IMR-90 (cell line): Measurements from ENCODE around the gene NIBAN1. TPM values are rescaled to one million over a fixed set of nuclear protein-coding genes. Genes with fewer than 3 reads are reported as not detected.

Experiments used
- ATAC-seq: fragments of 200-7000 bp; cut with Tn5 transposase; 2 replicates; pipeline ENCODE4 v1.9.1; 2020; ENCODE audit warnings: low read depth, mild to moderate bottlenecking, moderate library complexity
- BruUV-seq: library from RNA; stranded (reverse); fragments of 400-500 nt; replicated peaks from 2 replicates; lab custom pipeline; 2021; lab: Mats Ljungman, UMichigan
- CTCF ChIA-PET: fragments of 300-600 bp; formaldehyde crosslinking; extraction: SDS; loops from one replicate; lab custom pipeline; 2021; ENCODE audit warnings: antibody characterized with exemption; lab: Yijun Ruan, JAX
- POLR2A ChIA-PET: fragments of 300-600 bp; sonication (Branson Sonifier 250); formaldehyde crosslinking; loops from one replicate; lab custom pipeline; 2022; ENCODE audit warnings: antibody characterized with exemption; ENCODE audit not compliant: unreplicated experiment; lab: Charles Lee
- DNase-seq: peaks from one replicate; pipeline ENCODE4 v3.0.0; 2013
- H2AFZ ChIP-seq: replicated peaks from 2 replicates; pipeline ENCODE3; 2013; ENCODE audit warnings: low read length, mild to moderate bottlenecking; ENCODE audit not compliant: poor library complexity
- H2AK5ac ChIP-seq: 2 replicates; pipeline ENCODE4 v1.6.1; 2013; ENCODE audit warnings: low read depth, low read length, inconsistent platforms
- H2AK9ac ChIP-seq: replicated peaks from 2 replicates; pipeline ENCODE3; 2013; ENCODE audit warnings: mild to moderate bottlenecking, low read depth, low read length, moderate library complexity; ENCODE audit not compliant: poor library complexity
- H2BK120ac ChIP-seq: 2 replicates; pipeline ENCODE4 v1.6.1; 2013; ENCODE audit warnings: low read depth, low read length, inconsistent platforms
- H2BK15ac ChIP-seq: 3 replicates; pipeline ENCODE4 v1.6.1; 2013; ENCODE audit warnings: low read depth, low read length, inconsistent platforms
- H2BK20ac ChIP-seq: 2 replicates; pipeline ENCODE4 v1.6.1; 2013; ENCODE audit warnings: low read depth, mild to moderate bottlenecking, inconsistent platforms, low read length, moderate library complexity
- H2BK5ac ChIP-seq: 2 replicates; pipeline ENCODE4 v1.6.1; 2013; ENCODE audit warnings: mild to moderate bottlenecking, low read depth, low read length, inconsistent platforms; ENCODE audit not compliant: poor library complexity, severe bottlenecking
- H3K14ac ChIP-seq: replicated peaks from 2 replicates; pipeline ENCODE4 v1.6.1; 2013; ENCODE audit warnings: low read depth, low read length, inconsistent platforms
- H3K18ac ChIP-seq: 2 replicates; pipeline ENCODE4 v1.6.1; 2013; ENCODE audit warnings: low read depth, low read length, control low read depth
- H3K23ac ChIP-seq: 2 replicates; pipeline ENCODE4 v1.6.1; 2013; ENCODE audit warnings: low read depth, low read length, inconsistent platforms
- H3K27ac ChIP-seq: 2 replicates; pipeline ENCODE4 v1.5.1; 2013; ENCODE audit warnings: mild to moderate bottlenecking, control low read depth, low read length; ENCODE audit not compliant: insufficient read depth
- H3K27me3 ChIP-seq: 2 replicates; pipeline ENCODE4 v1.6.1; 2013; ENCODE audit warnings: low read length; ENCODE audit not compliant: control insufficient read depth, insufficient read depth
- H3K36me3 ChIP-seq: 2 replicates; pipeline ENCODE4 v1.6.1; 2013; ENCODE audit warnings: low read length, mixed read lengths; ENCODE audit not compliant: control insufficient read depth, insufficient read depth
- H3K4ac ChIP-seq: 2 replicates; pipeline ENCODE4 v1.6.1; 2013; ENCODE audit warnings: low read depth, low read length, inconsistent platforms
- H3K4me1 ChIP-seq: 2 replicates; pipeline ENCODE4 v1.6.1; 2013; ENCODE audit warnings: low read length, mixed read lengths; ENCODE audit not compliant: control insufficient read depth, insufficient read depth
- H3K4me2 ChIP-seq: 2 replicates; pipeline ENCODE4 v1.6.1; 2013; ENCODE audit warnings: low read depth, mild to moderate bottlenecking, control low read depth, low read length, moderate library complexity
- H3K4me3 ChIP-seq: 2 replicates; pipeline ENCODE4 v1.5.1; 2013; ENCODE audit warnings: low read depth, mild to moderate bottlenecking, control low read depth, low read length, moderate library complexity; ENCODE audit not compliant: insufficient read depth
- H3K56ac ChIP-seq: 2 replicates; pipeline ENCODE4 v1.6.1; 2013; ENCODE audit warnings: low read length, inconsistent platforms; ENCODE audit not compliant: insufficient read depth; ENCODE audit errors: extremely low read depth
- H3K79me1 ChIP-seq, 2 experiments: 2 replicates each; pipeline ENCODE4 v1.6.1; 2013; ENCODE audit warnings: low read length in 2 of 2, inconsistent platforms in 1 of 2, low read depth in 1 of 2
- H3K9ac ChIP-seq: 2 replicates; pipeline ENCODE4 v1.6.1; 2013; ENCODE audit warnings: low read depth, low read length, control low read depth
- H3K9me1 ChIP-seq: 2 replicates; pipeline ENCODE4 v1.6.1; 2013; ENCODE audit warnings: low read length, inconsistent platforms; ENCODE audit not compliant: insufficient read depth
- H3K9me3 ChIP-seq: 2 replicates; pipeline ENCODE4 v1.6.1; 2013; ENCODE audit warnings: low read length; ENCODE audit not compliant: control insufficient read depth, insufficient read depth
- H4K20me1 ChIP-seq: 2 replicates; pipeline ENCODE4 v1.6.1; 2013; ENCODE audit warnings: low read length, inconsistent platforms; ENCODE audit not compliant: insufficient read depth
- H4K5ac ChIP-seq: 2 replicates; pipeline ENCODE4 v1.6.1; 2013; ENCODE audit warnings: mild to moderate bottlenecking, low read depth, low read length, control low read depth
- H4K8ac ChIP-seq, 2 experiments: 2 replicates each; pipeline ENCODE4 v1.6.1; 2013; ENCODE audit warnings: low read depth in 2 of 2, low read length in 2 of 2, control low read depth in 1 of 2, inconsistent platforms in 1 of 2
- H4K91ac ChIP-seq: 2 replicates; pipeline ENCODE4 v1.6.1; 2013; ENCODE audit warnings: low read depth, low read length, inconsistent platforms; ENCODE audit not compliant: insufficient read depth
- BHLHE40 ChIP-seq: fragments of 150-350 bp; IDR thresholded peaks from 2 replicates; pipeline ENCODE4 v1.6.1; 2016; ENCODE audit warnings: mild to moderate bottlenecking, low read depth, low read length
- CEBPB ChIP-seq: IDR thresholded peaks from 2 replicates; pipeline ENCODE4 v1.6.1; 2012; ENCODE audit warnings: low read depth, low read length, improper control_type of control experiment
- CHD1 ChIP-seq: IDR thresholded peaks from 2 replicates; pipeline ENCODE4 v1.6.1; 2012; ENCODE audit warnings: low read depth, low read length, improper control_type of control experiment
- FOS ChIP-seq: fragments of 150-350 bp; IDR thresholded peaks from 2 replicates; pipeline ENCODE4 v1.6.1; 2016; ENCODE audit warnings: low read depth, low read length
- MAFK ChIP-seq: IDR thresholded peaks from 2 replicates; pipeline ENCODE4 v1.6.1; 2012; ENCODE audit warnings: low read depth, low read length, improper control_type of control experiment
- MAZ ChIP-seq: IDR thresholded peaks from 2 replicates; pipeline ENCODE4 v1.6.1; 2012; ENCODE audit warnings: low read depth, mild to moderate bottlenecking, low read length, improper control_type of control experiment, moderate library complexity, borderline replicate concordance
- NFE2L2 ChIP-seq: fragments of 150-350 bp; IDR thresholded peaks from 2 replicates; pipeline ENCODE4 v1.6.1; 2016; ENCODE audit warnings: low read depth, mild to moderate bottlenecking, low read length
- POLR2A ChIP-seq: IDR thresholded peaks from 2 replicates; pipeline ENCODE4 v1.6.1; 2012; ENCODE audit warnings: mild to moderate bottlenecking, low read depth, low read length
- RAD21 ChIP-seq: IDR thresholded peaks from 2 replicates; pipeline ENCODE4 v1.6.1; 2012; ENCODE audit warnings: low read length, improper control_type of control experiment
- RCOR1 ChIP-seq: IDR thresholded peaks from 2 replicates; pipeline ENCODE4 v1.6.1; 2012; ENCODE audit warnings: mild to moderate bottlenecking, low read length, improper control_type of control experiment; ENCODE audit not compliant: insufficient replicate concordance
- RFX5 ChIP-seq: IDR thresholded peaks from 2 replicates; pipeline ENCODE4 v1.8.0; 2012; ENCODE audit warnings: low read depth, mild to moderate bottlenecking, low read length, moderate library complexity
- SMC3 ChIP-seq: fragments of 150-350 bp; IDR thresholded peaks from 2 replicates; pipeline ENCODE4 v1.6.1; 2016; ENCODE audit warnings: low read depth, mild to moderate bottlenecking, antibody characterized with exemption, low read length, moderate library complexity
- WGBS, 2 experiments: methylation state at CpG; one replicate each; pipeline versions ENCODE4 v1.1.5 to v1.1.7; 2013; ENCODE audit warnings: missing lambda C conversion rate in 2 of 2; ENCODE audit not compliant: insufficient read length in 1 of 2; ENCODE audit errors: extremely low coverage in 2 of 2; 5-methylcytosine and 5-hydroxymethylcytosine counted together
- dilution Hi-C: fragments of 300-500 bp; cut with HindIII; formaldehyde crosslinking; loops from one replicate; pipeline ENCODE4 v1.14.3; 2018; ENCODE audit warnings: low sequenced_read_pairs; ENCODE audit not compliant: unreplicated experiment
- in situ Hi-C: fragments of 300-500 bp; cut with MboI; formaldehyde crosslinking; loops from 3 replicates; pipeline ENCODE4 v1.14.3; 2019; ENCODE audit warnings: low sequenced_read_pairs, inconsistent platforms, mixed read lengths
- intact Hi-C: fragments of 100-400 bp; cut with micrococcal nuclease; formaldehyde crosslinking; loops from 2 replicates; pipeline ENCODE4 v1.10.0; 2022
- polyA plus RNA-seq, 3 experiments: library from polyadenylated mRNA; depleted of rRNA; stranded (reverse); fragments of >200 nt; gene quantifications; 2 replicates each; pipeline ENCODE4 v1.2.3, GENCODE V29; 2012; ENCODE audit warnings: low replicate concordance in 1 of 3
- total RNA-seq: library from RNA; depleted of rRNA; stranded (reverse); fragments of >200 nt; gene quantifications from 2 replicates; pipeline ENCODE4 v1.2.3, GENCODE V29; 2012
- TF ChIP-seq, protein P1 (sequence below): fragments of 150-350 bp; IDR thresholded peaks from 2 replicates; pipeline ENCODE4 v1.6.1; 2017; ENCODE audit warnings: mild to moderate bottlenecking, antibody characterized with exemption, low read length, low read depth
- TF ChIP-seq, protein P2 (sequence below): fragments of 150-350 bp; IDR thresholded peaks from 2 replicates; pipeline ENCODE4 v1.6.1; 2016; ENCODE audit warnings: low read depth, mild to moderate bottlenecking, low read length, moderate library complexity, borderline replicate concordance
- TF ChIP-seq, protein P3 (sequence below): conservative IDR thresholded peaks from 2 replicates; pipeline ENCODE4 v1.5.1; 2012; ENCODE audit warnings: mild to moderate bottlenecking, low read depth, low read length, improper control_type of control experiment

NIBAN1 gene
- total and polyA plus RNA-seq, 2 of the 4 experiments (the other 2 are of a cell fraction): 4.0 to 10.0 TPM

DNA sequence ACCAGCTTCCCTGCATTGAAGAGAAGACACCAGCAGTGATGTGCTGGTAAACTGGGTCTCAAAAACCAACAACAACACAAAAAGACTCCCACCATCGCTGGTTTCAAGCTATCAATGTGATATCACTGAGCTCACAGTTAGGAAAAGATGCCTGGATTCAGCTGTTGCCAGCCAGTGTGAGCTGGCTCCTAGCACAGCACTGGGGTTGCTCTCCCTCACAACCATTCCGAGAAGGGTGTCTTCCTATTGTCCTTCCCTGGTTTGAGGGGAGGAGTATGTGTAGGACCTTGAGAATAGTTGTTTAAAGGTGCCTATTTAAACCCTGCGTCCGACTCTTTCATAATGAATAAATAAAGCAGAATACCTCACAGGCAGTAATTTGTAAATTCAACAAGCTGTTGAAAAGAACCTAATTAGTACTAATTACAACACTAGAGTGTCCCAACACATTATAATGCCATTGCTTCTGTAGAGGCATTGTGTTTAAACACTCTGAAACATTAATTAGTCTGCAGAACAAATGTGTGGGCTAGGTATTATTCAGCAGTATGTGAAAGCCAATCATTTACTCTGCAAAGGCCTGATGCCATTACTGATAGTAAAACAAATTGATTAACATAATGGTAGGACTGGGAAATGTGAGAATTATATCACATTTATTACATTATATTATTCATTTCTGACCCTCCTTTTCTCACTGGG is 17.2 kb downstream of the NIBAN1 start:
- H3K14ac ChIP-seq: peak overlapping the region; percentile 44; the same call in 1 of the 2 replicates
- no peak overlapping the region for H2AFZ ChIP-seq
- H2AK9ac ChIP-seq: peak overlapping the region; percentile 15
- no peak overlapping the region for H4K5ac ChIP-seq
- no peaks in the 10 kb centered on the region for H3K27me3 ChIP-seq
- H3K4ac ChIP-seq: peak overlapping the region; percentile 56
- H3K27ac ChIP-seq: no peak overlapping the region
- H3K4me2 ChIP-seq: no peak overlapping the region
- H4K8ac ChIP-seq: 0 out of 4 replicates have a peak overlapping the region, but pooled peaks of 1 of the 2 experiments have one; percentile 15
- H3K56ac ChIP-seq: no peak overlapping the region
- H3K4me3 ChIP-seq: no peak overlapping the region
- no TSS peak for BruUV-seq
- ChIA-PET CTCF (interaction anchor here (1.8 kb wide), 1 partner anchor 10 kb away, joined by 5 read pairs; no protein-coding TSS in a partner anchor), POLR2A (no interaction called here)
- dilution Hi-C loops (no loop called here), intact Hi-C loops (no loop called here), in situ Hi-C loops (no loop called here)
- 0 out of 2 replicates have a peak overlapping the region, but pooled peaks have one; percentile 72 for H3K23ac ChIP-seq
- H2BK5ac ChIP-seq: no peak overlapping the region
- H2BK20ac ChIP-seq: peak overlapping the region; percentile 45; the same call in 1 of the 2 replicates
- DNase-seq: no peak
- H3K9me1 ChIP-seq: peaks cover 10% of the 10 kb centered on the region
- no CpG with 5 or more reads among the region's 4 CpGs for WGBS, 2 experiments
- H2BK120ac ChIP-seq: peak overlapping the region; percentile 37
- peaks cover 4% of the 10 kb centered on the region; the same call in 1 of the 2 replicates for H4K20me1 ChIP-seq
- no peaks in the 10 kb centered on the region for H3K36me3 ChIP-seq
- H3K18ac ChIP-seq: no peak overlapping the region; the same call in 1 of the 2 replicates
- peaks cover 18 to 53% of the 10 kb centered on the region in 2 experiments for H3K79me1 ChIP-seq
- peak overlapping the region; percentile 23; the same call in 1 of the 2 replicates for H4K91ac ChIP-seq
- H2BK15ac ChIP-seq: peak overlapping the region; percentile 15; the same call in 2 of the 3 replicates
- peaks cover 6% of the 10 kb centered on the region for H3K4me1 ChIP-seq
- no peak overlapping the region for H3K9ac ChIP-seq
- H3K9me3 ChIP-seq: no peaks in the 10 kb centered on the region
- no peak for ATAC-seq
- peak overlapping the region; percentile 70 for H2AK5ac ChIP-seq
- no peak for TF ChIP-seq MAFK
- TF ChIP-seq CHD1: no peak
- TF ChIP-seq, protein P1, sequence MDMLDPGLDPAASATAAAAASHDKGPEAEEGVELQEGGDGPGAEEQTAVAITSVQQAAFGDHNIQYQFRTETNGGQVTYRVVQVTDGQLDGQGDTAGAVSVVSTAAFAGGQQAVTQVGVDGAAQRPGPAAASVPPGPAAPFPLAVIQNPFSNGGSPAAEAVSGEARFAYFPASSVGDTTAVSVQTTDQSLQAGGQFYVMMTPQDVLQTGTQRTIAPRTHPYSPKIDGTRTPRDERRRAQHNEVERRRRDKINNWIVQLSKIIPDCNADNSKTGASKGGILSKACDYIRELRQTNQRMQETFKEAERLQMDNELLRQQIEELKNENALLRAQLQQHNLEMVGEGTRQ: no peak
- TF ChIP-seq RFX5: no peak
- TF ChIP-seq RCOR1: no peak
- TF ChIP-seq RAD21: no peak
- TF ChIP-seq, protein P2, sequence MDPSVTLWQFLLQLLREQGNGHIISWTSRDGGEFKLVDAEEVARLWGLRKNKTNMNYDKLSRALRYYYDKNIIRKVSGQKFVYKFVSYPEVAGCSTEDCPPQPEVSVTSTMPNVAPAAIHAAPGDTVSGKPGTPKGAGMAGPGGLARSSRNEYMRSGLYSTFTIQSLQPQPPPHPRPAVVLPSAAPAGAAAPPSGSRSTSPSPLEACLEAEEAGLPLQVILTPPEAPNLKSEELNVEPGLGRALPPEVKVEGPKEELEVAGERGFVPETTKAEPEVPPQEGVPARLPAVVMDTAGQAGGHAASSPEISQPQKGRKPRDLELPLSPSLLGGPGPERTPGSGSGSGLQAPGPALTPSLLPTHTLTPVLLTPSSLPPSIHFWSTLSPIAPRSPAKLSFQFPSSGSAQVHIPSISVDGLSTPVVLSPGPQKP: no peak
- TF ChIP-seq, protein P3, sequence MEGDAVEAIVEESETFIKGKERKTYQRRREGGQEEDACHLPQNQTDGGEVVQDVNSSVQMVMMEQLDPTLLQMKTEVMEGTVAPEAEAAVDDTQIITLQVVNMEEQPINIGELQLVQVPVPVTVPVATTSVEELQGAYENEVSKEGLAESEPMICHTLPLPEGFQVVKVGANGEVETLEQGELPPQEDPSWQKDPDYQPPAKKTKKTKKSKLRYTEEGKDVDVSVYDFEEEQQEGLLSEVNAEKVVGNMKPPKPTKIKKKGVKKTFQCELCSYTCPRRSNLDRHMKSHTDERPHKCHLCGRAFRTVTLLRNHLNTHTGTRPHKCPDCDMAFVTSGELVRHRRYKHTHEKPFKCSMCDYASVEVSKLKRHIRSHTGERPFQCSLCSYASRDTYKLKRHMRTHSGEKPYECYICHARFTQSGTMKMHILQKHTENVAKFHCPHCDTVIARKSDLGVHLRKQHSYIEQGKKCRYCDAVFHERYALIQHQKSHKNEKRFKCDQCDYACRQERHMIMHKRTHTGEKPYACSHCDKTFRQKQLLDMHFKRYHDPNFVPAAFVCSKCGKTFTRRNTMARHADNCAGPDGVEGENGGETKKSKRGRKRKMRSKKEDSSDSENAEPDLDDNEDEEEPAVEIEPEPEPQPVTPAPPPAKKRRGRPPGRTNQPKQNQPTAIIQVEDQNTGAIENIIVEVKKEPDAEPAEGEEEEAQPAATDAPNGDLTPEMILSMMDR: no peak
- no peak for TF ChIP-seq FOS
- no peak for TF ChIP-seq MAZ
- TF ChIP-seq SMC3: no peak
- TF ChIP-seq NFE2L2: no peak
- no peak for TF ChIP-seq CEBPB
- TF ChIP-seq POLR2A: no peak
- TF ChIP-seq BHLHE40: no peak
